ENCODE measurements around the gene PAQR5.

PAQR5 gene

GRCh38 chr15:69305933-69306568, 7.3 kb downstream of the PAQR5 start:
- DNase-seq (ENCODE audit: low read depth) = no peak
- H3K4me3 ChIP-seq (ENCODE audit: low read length) = no peak overlapping the region
- TF ChIP-seq CTCF (IDR thresholded peaks at IDR 0.05; ENCODE audit: insufficient read depth, low read depth, low read length, missing control alignments) = no peak

- H3K4me3 ChIP-seq (ENCODE audit: low read length) = no peak overlapping the region
- no peak for DNase-seq (ENCODE audit: low read depth)
- TF ChIP-seq CTCF (IDR thresholded peaks at IDR 0.05; ENCODE audit: insufficient read depth, low read depth, low read length, missing control alignments) = no peak
Measured at GRCh38 chr15:69307939-69308338, 9.2 kb downstream of the PAQR5 start.

GRCh38 chr15:69308949-69309348, 10.2 kb downstream of the PAQR5 start:
- no peak for TF ChIP-seq CTCF (IDR thresholded peaks at IDR 0.05; ENCODE audit: insufficient read depth, low read depth, low read length, missing control alignments)
- no peak overlapping the region for H3K4me3 ChIP-seq (ENCODE audit: low read length)
- DNase-seq (ENCODE audit: low read depth) = no peak

GRCh38 chr15:69311319-69311721, 12.6 kb downstream of the PAQR5 start:
- no peak for TF ChIP-seq CTCF (IDR thresholded peaks at IDR 0.05; ENCODE audit: insufficient read depth, low read depth, low read length, missing control alignments)
- DNase-seq (ENCODE audit: low read depth) = no peak
- no peak overlapping the region for H3K4me3 ChIP-seq (ENCODE audit: low read length)

GRCh38 chr15:69313432-69314000, 14.8 kb downstream of the PAQR5 start:
- no peak overlapping the region for H3K4me3 ChIP-seq (ENCODE audit: low read length)
- TF ChIP-seq CTCF (IDR thresholded peaks at IDR 0.05; ENCODE audit: insufficient read depth, low read depth, low read length, missing control alignments) = no peak
- no peak for DNase-seq (ENCODE audit: low read depth)

- H3K4me3 ChIP-seq (ENCODE audit: low read length) = no peak overlapping the region
- DNase-seq (ENCODE audit: low read depth) = no peak
- TF ChIP-seq CTCF (IDR thresholded peaks at IDR 0.05; ENCODE audit: insufficient read depth, low read depth, low read length, missing control alignments) = no peak
Measured at GRCh38 chr15:69314131-69314530, 15.4 kb downstream of the PAQR5 start.

- no peak overlapping the region for H3K4me3 ChIP-seq (ENCODE audit: low read length)
- no peak for TF ChIP-seq CTCF (IDR thresholded peaks at IDR 0.05; ENCODE audit: insufficient read depth, low read depth, low read length, missing control alignments)
- no peak for DNase-seq (ENCODE audit: low read depth)
Measured at GRCh38 chr15:69314736-69315135, 16.0 kb downstream of the PAQR5 start.

All from epithelial cell of esophagus (primary cell).